AML-193 (cell line): ENCODE results near the gene IL17A.

Source experiments
- DNase-seq, 2 experiments: peaks; one replicate each; lab custom pipeline; 2025; lab: John Stamatoyannopoulos, UW

Gene IL17A

DNA sequence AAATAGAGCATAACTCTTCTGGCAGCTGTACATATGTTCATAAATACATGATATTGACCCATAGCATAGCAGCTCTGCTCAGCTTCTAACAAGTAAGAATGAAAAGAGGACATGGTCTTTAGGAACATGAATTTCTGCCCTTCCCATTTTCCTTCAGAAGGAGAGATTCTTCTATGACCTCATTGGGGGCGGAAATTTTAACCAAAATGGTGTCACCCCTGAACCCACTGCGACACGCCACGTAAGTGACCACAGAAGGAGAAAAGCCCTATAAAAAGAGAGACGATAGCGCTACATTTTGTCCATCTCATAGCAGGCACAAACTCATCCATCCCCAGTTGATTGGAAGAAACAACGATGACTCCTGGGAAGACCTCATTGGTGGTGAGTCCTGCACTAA is at the start of gene IL17A:
IL17A (plus strand) TSS at position 301 of the 400 bp plus-strand sequence; CDS start at position 358, 57 bp downstream.
- DNase-seq: no peak

- DNase-seq: no peak
Observed at GRCh38 chr6:52136934-52137467, 49.2 kb upstream of the IL17A start.

DNA sequence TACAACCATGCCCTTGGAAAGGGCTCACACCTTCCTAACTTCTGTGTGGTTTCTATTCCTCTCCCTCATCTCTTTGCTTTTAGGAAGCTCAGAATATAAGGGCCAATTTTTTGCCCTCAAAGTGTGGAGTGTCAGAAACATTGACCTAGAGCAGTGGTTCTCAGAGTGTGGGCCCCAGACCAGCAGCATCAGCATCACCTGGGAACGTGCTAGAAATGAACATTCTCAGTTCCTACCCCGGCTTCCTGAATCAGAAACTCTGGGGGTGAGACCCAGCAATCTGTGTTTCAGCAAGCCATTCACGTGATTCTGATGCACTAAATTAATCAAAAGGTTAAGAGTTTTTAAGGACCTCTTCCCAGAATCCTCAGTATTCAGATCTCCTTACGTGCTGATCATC is 47.9 kb upstream of the IL17A start:
- DNase-seq: no peak

DNA sequence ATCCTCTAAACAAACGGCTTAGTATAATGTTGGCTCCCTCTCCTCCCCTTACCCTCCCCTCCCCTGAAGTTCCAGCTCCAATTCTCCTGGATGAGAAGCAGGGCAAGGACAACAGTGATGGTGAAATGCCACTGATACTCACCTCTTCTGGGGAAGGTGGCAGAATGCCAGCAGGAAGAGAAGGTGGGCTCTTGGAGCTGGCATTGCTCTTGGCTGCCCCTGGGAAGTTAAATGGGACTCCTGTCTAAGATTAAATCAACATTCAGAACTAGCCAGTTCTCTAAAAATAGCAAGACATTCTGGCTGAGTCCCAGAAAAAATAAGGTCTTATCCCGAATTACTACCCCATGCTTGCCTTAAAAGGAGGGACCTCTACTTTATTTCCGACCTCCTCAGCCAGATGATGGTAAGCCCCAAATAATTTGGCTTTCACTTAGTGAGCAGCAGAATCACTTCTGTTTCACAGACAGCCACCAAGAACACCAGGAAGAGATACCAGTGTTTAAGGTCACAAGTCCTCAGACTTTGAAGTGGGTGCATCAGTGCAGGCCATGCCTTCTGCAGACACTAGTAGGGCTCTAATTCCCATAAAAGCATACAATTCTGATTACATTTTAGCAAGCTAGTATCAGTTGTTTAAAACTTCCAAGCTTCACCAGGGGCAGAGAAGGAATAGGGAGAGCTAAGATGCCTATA is 46.0 kb upstream of the IL17A start:
- DNase-seq: no peak

GRCh38 chr6:52141596-52141995 is 44.6 kb upstream of the IL17A start:
- DNase-seq: no peak

GRCh38 chr6:52142556-52142955 is 43.6 kb upstream of the IL17A start:
- no peak for DNase-seq

GRCh38 chr6:52143551-52143950 is 42.6 kb upstream of the IL17A start:
- no peak for DNase-seq

GRCh38 chr6:52144196-52145076 is 41.7 kb upstream of the IL17A start:
- DNase-seq: no peak

- no peak for DNase-seq
Observed at GRCh38 chr6:52146851-52147445, 39.2 kb upstream of the IL17A start.

- no peak for DNase-seq
Observed at GRCh38 chr6:52149076-52149475, 37.1 kb upstream of the IL17A start.

DNA sequence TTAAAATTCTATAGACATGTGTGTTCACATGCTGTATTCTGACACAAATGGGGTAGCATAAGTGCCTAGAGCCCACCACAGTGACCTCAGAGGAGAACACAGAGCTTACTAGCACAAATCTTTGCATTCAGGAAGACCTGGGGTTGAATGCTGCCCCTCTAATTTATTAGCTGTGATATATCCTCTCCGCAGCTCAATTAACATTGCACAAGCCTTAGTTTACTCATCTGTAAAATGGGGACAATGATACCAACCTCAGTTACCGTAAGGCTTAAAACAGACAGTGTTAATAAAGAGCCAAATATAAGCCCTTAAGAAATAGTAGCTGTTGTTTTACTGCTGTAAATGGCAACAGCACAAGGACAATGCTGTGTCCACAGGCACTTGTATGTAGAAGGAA is 36.2 kb upstream of the IL17A start:
- DNase-seq: no peak

- DNase-seq: no peak
Observed at GRCh38 chr6:52152070-52152423, 34.1 kb upstream of the IL17A start.

DNA sequence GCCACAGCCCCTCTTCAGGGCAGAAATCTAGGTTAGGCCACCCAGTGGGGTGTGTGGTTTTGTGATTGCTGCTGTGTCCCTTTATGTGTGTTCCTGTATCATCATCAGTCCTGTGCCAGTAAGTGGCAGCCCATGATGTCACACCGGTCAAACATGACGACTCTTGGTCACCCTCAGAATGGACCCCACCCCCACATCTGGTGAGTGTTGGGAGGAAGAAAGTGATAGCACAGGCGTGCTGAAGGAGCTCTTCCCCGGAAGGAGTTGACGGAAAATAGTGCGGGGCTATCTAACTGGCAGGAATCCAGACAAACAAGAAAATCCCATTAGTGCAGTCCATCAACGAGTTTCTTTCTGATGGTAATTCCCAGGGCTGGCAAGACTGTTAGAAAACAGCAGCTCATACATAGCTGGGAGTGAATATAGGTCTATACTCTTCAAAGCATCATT is 33.4 kb upstream of the IL17A start:
- DNase-seq: no peak

DNA sequence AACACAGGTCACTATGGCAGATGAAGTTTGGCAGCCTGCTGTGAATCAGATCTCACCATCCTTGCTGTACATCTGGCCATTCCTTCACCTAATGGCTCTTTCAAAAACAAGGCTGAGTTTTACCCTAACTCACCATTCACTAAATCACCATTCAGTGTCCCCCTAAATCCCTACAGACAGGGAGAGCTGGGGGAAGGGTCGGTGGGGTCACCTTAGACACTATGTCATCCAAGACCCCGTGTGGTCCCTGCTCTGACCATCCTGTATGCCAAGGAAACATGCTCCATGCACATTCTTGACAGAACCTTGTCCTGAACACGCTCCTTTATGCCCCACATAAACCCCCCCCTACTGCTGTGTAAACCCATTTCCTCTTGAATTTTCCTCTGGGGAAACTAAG is 31.8 kb upstream of the IL17A start:
- no peak for DNase-seq

DNA sequence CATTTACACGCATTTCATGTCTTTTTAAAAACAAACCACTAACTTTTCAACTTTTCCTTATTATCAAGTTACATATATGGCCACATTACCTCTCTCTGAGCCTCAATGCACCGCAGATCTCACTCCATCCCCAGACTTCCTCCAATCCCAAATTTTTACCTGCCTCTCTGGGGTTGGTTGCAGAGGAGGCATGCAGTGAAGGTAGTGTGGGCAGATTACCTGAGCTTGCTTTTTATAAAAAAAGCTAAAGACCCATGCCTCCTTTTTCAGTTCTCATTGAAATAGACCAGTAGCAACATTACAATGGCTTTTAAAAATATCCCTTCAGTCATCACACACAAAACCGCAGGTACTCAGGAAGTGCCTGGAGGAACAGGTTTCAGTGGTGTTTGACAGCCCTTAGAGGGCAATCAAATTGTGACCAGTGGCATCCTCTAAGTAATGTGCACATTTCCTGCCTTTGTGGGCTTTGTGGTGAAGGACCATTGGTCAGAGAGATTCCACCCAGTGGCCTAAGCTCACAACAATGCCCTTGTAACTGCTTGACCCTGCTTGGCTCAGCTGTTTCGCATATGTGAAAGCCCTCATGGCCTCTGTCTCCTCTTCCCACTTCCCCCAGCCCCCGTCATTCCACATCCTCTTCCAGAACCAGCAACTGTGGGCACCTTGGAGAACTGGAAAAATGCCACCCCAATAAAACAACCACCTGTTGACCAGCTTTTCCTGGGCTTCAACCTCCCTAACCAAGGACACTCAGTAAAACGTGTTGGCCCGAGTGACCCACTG is 30.2 kb upstream of the IL17A start:
- peak; percentile 77 to 84 for DNase-seq

DNA sequence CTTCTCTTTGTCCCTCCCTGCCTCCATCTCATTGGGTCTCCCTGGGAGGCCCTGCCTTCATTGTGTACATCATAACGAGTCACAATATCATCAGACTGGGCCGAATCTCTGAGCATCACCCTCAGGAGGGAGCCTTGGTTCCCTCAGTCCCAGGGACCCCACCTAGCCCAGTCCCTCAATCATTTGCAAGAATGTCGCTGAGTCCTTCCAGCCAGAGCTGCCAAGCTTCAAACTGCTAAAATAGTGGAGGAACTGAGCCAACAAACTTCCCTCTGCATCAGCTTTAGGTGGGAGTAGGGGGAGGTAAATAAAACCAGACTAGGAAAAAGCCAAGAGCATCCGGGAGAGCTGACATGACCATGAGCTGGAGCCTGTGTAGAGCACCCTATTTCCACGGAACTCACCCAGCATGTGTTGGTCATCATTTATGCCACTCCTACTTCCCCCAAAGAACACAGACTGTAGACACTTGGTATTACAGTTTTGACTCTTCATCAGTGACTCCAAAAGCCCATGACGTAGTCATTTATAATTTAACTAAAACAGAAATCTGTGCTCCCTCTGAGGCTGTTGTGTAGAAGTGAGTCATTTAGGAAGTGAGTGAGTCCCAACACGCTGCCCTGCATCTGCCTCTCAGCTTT is 28.8 kb upstream of the IL17A start:
- no peak for DNase-seq

GRCh38 chr6:52160472-52161104 is 25.6 kb upstream of the IL17A start:
- DNase-seq: no peak

DNA sequence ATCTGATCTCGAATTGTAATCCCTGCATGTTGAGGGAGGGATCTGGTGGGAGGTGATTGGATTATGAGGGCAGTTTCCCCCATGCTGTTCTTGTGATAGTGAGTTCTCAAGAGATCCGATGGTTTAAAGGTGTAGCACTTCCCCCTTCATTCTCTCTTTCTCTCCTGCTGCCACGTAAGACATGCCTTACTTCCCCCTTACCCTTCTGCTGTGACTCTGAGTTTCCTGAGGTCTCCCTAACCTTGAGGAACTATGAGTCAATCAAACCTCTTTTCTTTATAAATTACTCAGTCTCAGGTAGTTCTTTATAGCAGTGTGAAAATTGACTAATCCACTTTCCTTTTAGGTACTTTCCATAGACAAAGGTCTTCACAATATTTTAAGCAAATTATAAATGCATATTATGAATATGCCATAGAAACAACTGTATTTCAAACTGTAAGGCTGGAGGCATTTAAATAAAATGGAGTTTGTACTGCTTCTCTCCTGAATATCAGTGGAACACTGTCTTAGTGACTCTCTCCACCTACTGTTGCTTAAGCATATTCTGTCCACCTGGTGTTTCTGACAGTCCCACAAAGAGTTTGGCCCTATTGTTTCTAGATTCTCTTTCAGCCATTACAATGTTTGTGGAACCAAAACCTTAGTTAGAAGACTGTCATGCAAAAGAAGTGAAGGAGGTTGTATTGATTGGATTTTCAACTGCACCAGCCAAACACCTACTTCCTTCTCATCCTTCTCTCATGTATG is 24.3 kb upstream of the IL17A start:
- no peak for DNase-seq

DNA sequence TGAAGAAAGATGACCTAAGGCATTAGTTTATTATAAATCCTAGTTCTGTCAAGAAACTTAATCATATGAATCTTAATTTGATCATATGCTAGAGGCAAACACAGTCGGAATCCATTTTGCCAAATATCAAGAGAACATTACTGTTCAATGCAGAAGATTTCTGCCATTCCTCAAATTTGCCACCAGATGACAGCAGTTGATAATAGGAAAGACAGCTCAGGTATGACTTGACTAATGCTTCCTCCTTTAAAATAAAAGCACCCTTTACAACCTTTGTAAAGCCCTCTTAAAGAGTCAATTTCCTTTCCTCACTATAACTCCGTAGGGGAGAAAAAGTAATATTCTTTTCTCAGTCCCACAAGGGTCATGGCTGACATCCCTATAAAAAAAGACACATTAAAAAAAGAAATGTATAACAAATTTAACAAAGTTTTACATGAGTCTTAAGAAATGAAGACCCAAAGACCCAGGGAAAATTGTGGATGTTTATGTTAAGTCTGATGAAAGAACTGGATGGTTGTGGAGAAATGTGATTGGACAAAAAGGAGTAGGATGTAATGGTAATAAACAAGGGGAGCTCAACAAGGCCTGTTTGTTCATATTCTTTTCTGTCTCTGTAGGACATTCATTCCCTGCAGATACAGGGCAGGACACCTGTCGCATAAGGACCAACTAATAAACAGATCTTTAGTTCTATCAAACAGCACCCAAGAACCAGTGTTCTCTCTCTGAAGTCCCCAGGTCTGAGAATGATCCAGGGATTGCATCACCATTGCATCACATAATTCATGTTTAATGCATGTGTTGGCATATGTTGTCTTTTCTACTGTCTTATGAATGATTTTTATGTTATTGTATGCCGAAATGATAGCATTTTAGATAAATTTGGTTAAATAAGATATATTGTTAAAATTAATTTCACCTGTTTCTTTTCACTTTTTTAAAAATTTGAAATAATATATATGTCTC is 23.0 kb upstream of the IL17A start:
- DNase-seq: peak; percentile 59 to 75
